Mesendoderm (in vitro differentiated cells): ENCODE results near the gene ADAMTS12. TPM values are rescaled to one million over a fixed set of nuclear protein-coding genes. Genes with fewer than 3 reads are reported as not detected.

Source experiments
- DNase-seq: peaks from one replicate; pipeline ENCODE4 v3.0.0; 2013
- H2AK5ac ChIP-seq: 2 replicates; pipeline ENCODE4 v1.6.1; 2013; ENCODE audit warnings: low read length, inconsistent platforms
- H2BK120ac ChIP-seq: 2 replicates; pipeline ENCODE4 v1.6.1; 2013; ENCODE audit warnings: low read depth, mild to moderate bottlenecking, low read length, moderate library complexity, mixed read lengths
- H2BK15ac ChIP-seq: replicated peaks from 2 replicates; pipeline ENCODE4 v1.6.1; 2013; ENCODE audit warnings: low read depth, mild to moderate bottlenecking, moderate library complexity
- H2BK5ac ChIP-seq: 2 replicates; pipeline ENCODE4 v1.6.1; 2013; ENCODE audit warnings: low read length, inconsistent platforms
- H3K18ac ChIP-seq: 2 replicates; pipeline ENCODE4 v1.6.1; 2013; ENCODE audit warnings: mild to moderate bottlenecking, low read length, mixed read lengths
- H3K23ac ChIP-seq: one replicate; pipeline ENCODE4 v1.6.1; 2013; ENCODE audit warnings: low read length
- H3K27ac ChIP-seq: 2 replicates; pipeline ENCODE4 v1.5.1; 2013; ENCODE audit warnings: low read depth, mild to moderate bottlenecking, inconsistent platforms, low read length, moderate library complexity
- H3K27me3 ChIP-seq: 2 replicates; pipeline ENCODE4 v1.6.1; 2013; ENCODE audit warnings: low read length, control low read depth, mild to moderate bottlenecking, inconsistent platforms; ENCODE audit not compliant: insufficient read depth, poor library complexity
- H3K36me3 ChIP-seq: 2 replicates; pipeline ENCODE4 v1.6.1; 2013; ENCODE audit warnings: low read length, inconsistent platforms; ENCODE audit not compliant: control insufficient read depth, insufficient read depth
- H3K4ac ChIP-seq: one replicate; pipeline ENCODE4 v1.6.1; 2013; ENCODE audit warnings: low read depth, mild to moderate bottlenecking, low read length, moderate library complexity
- H3K4me1 ChIP-seq: 2 replicates; pipeline ENCODE4 v1.6.1; 2013; ENCODE audit warnings: low read depth, low read length, inconsistent platforms; ENCODE audit not compliant: control insufficient read depth
- H3K4me2 ChIP-seq: 2 replicates; pipeline ENCODE4 v1.6.1; 2013; ENCODE audit warnings: low read length
- H3K4me3 ChIP-seq: 2 replicates; pipeline ENCODE4 v1.5.1; 2013; ENCODE audit warnings: mild to moderate bottlenecking, low read length
- H3K56ac ChIP-seq: one replicate; pipeline ENCODE4 v1.6.1; 2013; ENCODE audit warnings: low read length
- H3K79me1 ChIP-seq: 2 replicates; pipeline ENCODE4 v1.6.1; 2013; ENCODE audit warnings: low read length, inconsistent platforms
- H3K79me2 ChIP-seq: 2 replicates; pipeline ENCODE4 v1.6.1; 2013; ENCODE audit warnings: mild to moderate bottlenecking, low read length; ENCODE audit not compliant: control insufficient read depth, insufficient read depth
- H3K9ac ChIP-seq: 2 replicates; pipeline ENCODE4 v1.6.1; 2013; ENCODE audit warnings: low read length, inconsistent platforms
- H4K5ac ChIP-seq: one replicate; pipeline ENCODE4 v1.6.1; 2013; ENCODE audit warnings: low read length
- H4K8ac ChIP-seq: one replicate; pipeline ENCODE4 v1.6.1; 2013; ENCODE audit warnings: low read depth, mild to moderate bottlenecking, control low read depth, low read length, moderate library complexity
- WGBS: extraction: QIAGEN DNeasy Blood & Tissue Kit; methylation state at CpG from one replicate; pipeline ENCODE4 v1.1.7; 2013; ENCODE audit warnings: low lambda C conversion rate, missing lambda C conversion rate; ENCODE audit not compliant: insufficient coverage; ENCODE audit errors: extremely low coverage; 5-methylcytosine and 5-hydroxymethylcytosine counted together
- small RNA-seq: library from polyadenylated mRNA; stranded (forward); fragments of <200 nt; extraction: miRNeasy Mini kit (QIAGEN cat#:217004); gene quantifications from one replicate; pipeline ENCODE3, GENCODE V24; 2013; ENCODE audit not compliant: insufficient read depth

The ADAMTS12 gene

DNA sequence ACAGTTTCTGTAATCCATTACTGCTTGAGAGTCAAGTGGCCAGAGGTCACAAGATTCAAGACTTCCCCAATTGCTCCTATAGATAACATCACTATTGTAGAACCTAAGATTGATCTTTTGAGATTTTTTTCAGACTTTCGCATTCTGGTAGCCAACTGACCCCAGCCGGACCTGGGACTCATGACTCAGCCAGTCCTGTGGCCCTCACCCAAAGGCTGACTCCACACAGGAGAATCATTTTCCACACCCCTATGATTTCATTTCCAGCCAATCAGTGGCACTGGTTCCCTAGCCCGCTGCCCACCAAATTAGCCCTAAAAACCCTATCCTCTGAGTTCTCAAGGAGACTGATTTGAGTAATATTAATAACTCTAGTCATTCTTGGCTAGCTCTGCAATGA is 414.8 kb downstream of the ADAMTS12 start:
- no peak overlapping the region for H3K4me2 ChIP-seq
- no peak overlapping the region for H2BK5ac ChIP-seq
- H3K23ac ChIP-seq: no peak overlapping the region
- H3K79me1 ChIP-seq: peaks cover 3% of the 10 kb centered on the region
- H3K9ac ChIP-seq: no peak overlapping the region
- H3K56ac ChIP-seq: no peak overlapping the region
- H3K27ac ChIP-seq: no peak overlapping the region
- no peak overlapping the region for H3K18ac ChIP-seq
- H4K8ac ChIP-seq: peak overlapping the region; percentile 76
- H3K4me1 ChIP-seq: no peaks in the 10 kb centered on the region
- no peak for DNase-seq
- no peak overlapping the region for H2BK15ac ChIP-seq
- peaks cover 6% of the 10 kb centered on the region for H3K36me3 ChIP-seq
- no peaks in the 10 kb centered on the region for H3K27me3 ChIP-seq
- no peak overlapping the region for H3K4ac ChIP-seq
- no peak overlapping the region for H2BK120ac ChIP-seq
- H2AK5ac ChIP-seq: no peak overlapping the region
- no peak overlapping the region for H4K5ac ChIP-seq
- no peak overlapping the region for H3K4me3 ChIP-seq
- WGBS: no CpG with 5 or more reads among the region's 3 CpGs
- no peaks in the 10 kb centered on the region for H3K79me2 ChIP-seq

DNA sequence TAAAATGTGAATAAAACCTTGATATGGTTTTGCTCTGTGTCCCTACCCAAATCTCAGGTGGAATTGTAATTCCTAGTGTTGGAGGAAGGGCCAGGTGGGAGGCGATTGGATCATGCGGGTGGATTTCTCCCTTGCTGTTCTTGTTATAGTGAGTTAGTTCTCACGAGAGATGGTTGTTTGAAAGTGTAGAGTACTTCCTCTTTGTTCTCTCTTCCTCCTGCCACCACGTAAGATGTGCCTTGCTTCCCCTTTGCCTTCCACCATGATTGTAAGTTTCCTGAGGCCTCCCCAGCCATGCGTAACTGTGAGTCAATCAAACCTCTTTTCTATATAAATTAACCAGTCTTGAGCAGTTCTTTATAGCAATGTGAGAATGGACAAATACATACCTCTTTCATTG is 416.1 kb downstream of the ADAMTS12 start:
- H3K36me3 ChIP-seq: peaks cover 6% of the 10 kb centered on the region
- H3K9ac ChIP-seq: no peak overlapping the region

DNA sequence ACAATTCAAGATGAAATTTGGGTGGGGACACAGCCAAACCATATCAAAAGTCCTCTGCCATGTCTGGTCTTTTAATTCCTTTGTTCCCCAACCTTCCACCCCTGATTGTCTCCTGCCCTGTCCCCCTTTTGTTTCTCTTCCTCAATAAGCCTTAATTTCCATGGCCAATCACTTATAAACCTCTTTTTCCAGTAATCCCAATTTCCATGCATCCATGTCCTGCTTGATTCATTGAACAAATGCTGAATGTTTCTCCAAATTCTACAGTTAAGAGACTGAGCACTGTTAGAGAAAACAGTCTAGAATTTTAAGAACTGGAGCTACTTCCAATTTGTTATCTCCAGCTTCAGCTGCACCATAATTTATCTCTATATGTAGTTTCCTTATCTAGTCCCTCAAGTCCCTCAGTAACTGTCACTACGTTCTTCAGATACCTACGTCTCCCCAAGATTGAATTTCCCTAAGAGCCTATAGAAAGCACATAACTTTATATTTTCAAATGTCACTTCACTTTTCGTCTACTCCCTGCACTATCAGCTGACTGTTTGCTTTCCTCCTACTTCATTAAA is 416.8 kb downstream of the ADAMTS12 start:
- Histone ChIP-seq H3K27ac (no peak overlapping the region), H3K4me2 (no peak overlapping the region), H2BK5ac (no peak overlapping the region), H3K56ac (no peak overlapping the region), H4K5ac (no peak overlapping the region), H2AK5ac (no peak overlapping the region), H3K4me1 (no peaks in the 10 kb centered on the region), H3K9ac (no peak overlapping the region), H3K23ac (no peak overlapping the region), H3K4me3 (no peak overlapping the region), H3K79me1 (peaks cover 3% of the 10 kb centered on the region), H4K8ac (no peak overlapping the region), H3K36me3 (peaks cover 6% of the 10 kb centered on the region), H2BK120ac (no peak overlapping the region), H3K79me2 (no peaks in the 10 kb centered on the region), H3K18ac (no peak overlapping the region), H3K27me3 (no peaks in the 10 kb centered on the region), H2BK15ac (no peak overlapping the region), H3K4ac (no peak overlapping the region)
- DNase-seq: no peak
- WGBS: no CpG with 5 or more reads among the region's 3 CpGs

More for the DNA sequence above, 416.1 kb downstream of the ADAMTS12 start:
- no peak overlapping the region for H3K27ac ChIP-seq
- H2BK120ac ChIP-seq: no peak overlapping the region
- no peaks in the 10 kb centered on the region for H3K27me3 ChIP-seq
- no peak overlapping the region for H3K4me2 ChIP-seq
- no peaks in the 10 kb centered on the region for H3K4me1 ChIP-seq
- H4K5ac ChIP-seq: no peak overlapping the region
- no peak overlapping the region for H2BK5ac ChIP-seq
- no CpG with 5 or more reads among the region's 5 CpGs for WGBS
- no peak overlapping the region for H3K4ac ChIP-seq
- no peak overlapping the region for H3K23ac ChIP-seq
- H3K56ac ChIP-seq: no peak overlapping the region
- H3K4me3 ChIP-seq: no peak overlapping the region
- no peak for DNase-seq
- H4K8ac ChIP-seq: no peak overlapping the region
- no peaks in the 10 kb centered on the region for H3K79me2 ChIP-seq
- H2BK15ac ChIP-seq: no peak overlapping the region
- H3K18ac ChIP-seq: no peak overlapping the region
- H3K79me1 ChIP-seq: peaks cover 3% of the 10 kb centered on the region
- H2AK5ac ChIP-seq: no peak overlapping the region

DNA sequence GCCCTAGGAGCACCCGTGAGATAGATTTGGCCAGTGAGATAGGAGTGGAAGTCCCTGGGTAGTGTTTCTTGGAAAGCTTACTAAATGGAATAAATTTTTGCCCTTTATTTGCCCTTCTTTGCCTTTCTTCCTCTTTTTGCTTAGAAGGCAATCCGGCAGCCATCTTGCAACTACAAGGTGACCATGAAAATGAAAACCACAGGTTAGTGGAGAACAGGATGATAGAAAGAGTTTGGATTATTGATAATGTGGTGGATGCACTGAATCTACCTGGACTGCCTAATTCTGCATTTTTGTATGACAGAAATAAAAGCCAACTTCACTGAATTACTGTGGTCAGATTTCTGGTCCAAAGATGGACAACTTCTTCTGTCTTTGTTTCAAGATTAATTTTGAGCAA is 417.8 kb downstream of the ADAMTS12 start:
- Histone ChIP-seq H4K5ac (no peak overlapping the region), H3K23ac (no peak overlapping the region), H3K9ac (no peak overlapping the region), H3K18ac (no peak overlapping the region), H2BK120ac (no peak overlapping the region), H3K4me3 (no peak overlapping the region), H3K36me3 (peaks cover 6% of the 10 kb centered on the region), H4K8ac (no peak overlapping the region), H3K4me1 (no peaks in the 10 kb centered on the region), H2AK5ac (no peak overlapping the region), H2BK15ac (no peak overlapping the region), H3K56ac (no peak overlapping the region), H3K4me2 (no peak overlapping the region), H3K27ac (no peak overlapping the region), H3K4ac (no peak overlapping the region), H2BK5ac (no peak overlapping the region), H3K27me3 (no peaks in the 10 kb centered on the region), H3K79me2 (no peaks in the 10 kb centered on the region), H3K79me1 (peaks cover 3% of the 10 kb centered on the region)
- DNase-seq: no peak
- no CpG with 5 or more reads among the region's 2 CpGs for WGBS

Small RNA genes lying within 50 kb of the gene (small RNA-seq; reads per million reads assigned to genes)
- gene RNU6-923P: not detected
